ENCODE measurements around the gene EXOC1L. TPM values are rescaled to one million over a fixed set of nuclear protein-coding genes. Genes with fewer than 3 reads are reported as not detected.

Gene EXOC1L
- total RNA-seq, 4 donors from 2014 or later = not detected

DNA sequence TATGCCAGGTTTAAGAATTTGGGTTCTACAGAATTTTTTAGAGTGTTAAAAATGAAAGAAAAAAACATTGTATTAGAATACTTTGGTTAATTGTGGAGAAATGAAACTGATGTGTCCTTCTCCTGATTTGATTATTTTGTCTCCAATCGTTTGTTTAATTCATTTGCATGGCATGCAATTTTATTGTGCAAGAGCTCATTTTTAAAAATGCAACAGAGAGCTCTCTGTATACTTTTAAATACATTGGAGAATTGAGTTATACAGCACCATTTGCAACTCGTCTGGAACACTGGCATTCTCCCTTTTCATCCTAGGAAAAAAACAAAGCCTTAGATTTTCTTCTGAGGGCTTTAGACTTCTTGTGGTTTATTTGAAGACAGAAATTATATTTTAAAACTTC lies 689 bp downstream of the EXOC1L start:
- Histone ChIP-seq H3K36me3 (no peaks in the 10 kb centered on the region), H3K4me1 (peaks cover 0 to 9% (median 0%) of the 10 kb centered on the region in 4 donors), H3K4me3 (peak overlapping the region in 1 of 4 donors; percentile 8), H3K27ac (no peak overlapping the region), H3K27me3 (no peaks in the 10 kb centered on the region), H3K9me3 (no peaks in the 10 kb centered on the region)
- WGBS, 2 donors = 25 to 31% methylated on average over 2 of the region's 2 CpGs
- no peak for DNase-seq (ENCODE audit: low spot score in 2 of 2)
- no peak for TF ChIP-seq CTCF (IDR thresholded peaks at IDR 0.05)

DNA sequence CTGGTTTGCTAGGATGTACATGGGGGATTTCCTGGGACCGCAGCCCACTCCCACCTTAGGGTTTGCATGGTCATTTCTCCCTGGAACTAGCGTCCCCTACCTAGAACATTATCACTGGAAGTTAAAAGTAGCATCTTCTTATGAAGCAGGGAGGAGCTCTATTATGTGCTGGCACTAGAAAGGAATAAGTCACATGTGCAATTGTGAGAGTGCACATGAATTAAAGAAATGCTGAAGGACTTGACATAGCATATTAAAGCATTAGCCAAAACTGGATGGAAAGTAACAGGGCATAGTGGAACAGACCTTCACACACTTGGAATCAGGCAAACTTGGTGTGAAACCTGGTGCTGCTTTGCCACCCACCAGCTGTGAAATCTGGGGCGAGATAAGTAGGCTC lies 2.7 kb downstream of the EXOC1L start:
- Histone ChIP-seq H3K9me3 (no peaks in the 10 kb centered on the region), H3K27ac (no peak overlapping the region), H3K36me3 (no peaks in the 10 kb centered on the region), H3K27me3 (peaks cover 0 to 3% of the 10 kb centered on the region in 2 donors), H3K4me1 (peaks cover 0 to 9% (median 0%) of the 10 kb centered on the region in 4 donors), H3K4me3 (no peak overlapping the region)
- 87% methylated on average over 3 of the region's 3 CpGs for WGBS, 2 donors
- TF ChIP-seq POLR2A (IDR thresholded peaks at IDR 0.05) (no peak), EP300 (IDR thresholded peaks at IDR 0.05) (no peak), CTCF (IDR thresholded peaks at IDR 0.05) (no peak)
- no peak for DNase-seq (ENCODE audit: low spot score in 2 of 2)

- 56 to 57% methylated on average over 2 of the region's 2 CpGs for WGBS, 2 donors
- DNase-seq (ENCODE audit: low spot score in 2 of 2) = no peak
- Histone ChIP-seq H3K4me1 (peaks cover 0 to 2% (median 0%) of the 10 kb centered on the region in 4 donors), H3K4me3 (no peak overlapping the region), H3K9me3 (no peaks in the 10 kb centered on the region), H3K27ac (no peak overlapping the region), H3K27me3 (peaks cover 0 to 4% of the 10 kb centered on the region in 2 donors), H3K36me3 (no peaks in the 10 kb centered on the region)
- no peak for TF ChIP-seq CTCF (IDR thresholded peaks at IDR 0.05)
These were observed 5.3 kb downstream of the EXOC1L start for GRCh38 chr4:55824865-55825264.

- TF ChIP-seq EP300 (IDR thresholded peaks at IDR 0.05) (no peak), POLR2A (IDR thresholded peaks at IDR 0.05) (no peak), CTCF (IDR thresholded peaks at IDR 0.05) (no peak)
- Histone ChIP-seq H3K27me3 (peaks cover 0 to 4% of the 10 kb centered on the region in 2 donors), H3K27ac (no peak overlapping the region), H3K4me1 (no peaks in the 10 kb centered on the region), H3K9me3 (no peaks in the 10 kb centered on the region), H3K36me3 (no peaks in the 10 kb centered on the region), H3K4me3 (no peak overlapping the region)
- DNase-seq (ENCODE audit: low spot score in 2 of 2) = no peak
These were observed 7.4 kb downstream of the EXOC1L start for GRCh38 chr4:55826986-55827385.

DNA sequence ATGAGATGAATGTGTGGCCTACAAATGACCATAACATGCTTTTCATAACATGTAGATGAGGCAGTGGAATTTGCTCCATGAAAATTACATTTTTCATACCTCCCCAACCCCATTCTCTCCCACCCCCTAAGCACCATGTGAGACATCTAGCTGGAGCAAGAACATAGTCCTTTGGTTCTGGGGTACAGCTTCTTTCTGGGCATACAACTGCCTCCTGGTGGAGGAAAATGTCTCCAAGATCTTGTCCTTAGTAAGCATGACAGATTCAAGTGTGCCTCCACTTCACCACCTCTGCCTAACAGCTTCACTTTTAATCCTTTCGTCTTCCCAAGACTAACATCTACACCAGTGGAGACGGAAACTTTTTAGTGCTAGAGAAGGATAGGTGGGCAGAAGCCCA lies 8.0 kb downstream of the EXOC1L start:
- Histone ChIP-seq H3K36me3 (no peaks in the 10 kb centered on the region), H3K27me3 (peaks cover 0 to 4% of the 10 kb centered on the region in 2 donors), H3K4me1 (no peaks in the 10 kb centered on the region), H3K4me3 (no peak overlapping the region), H3K27ac (no peak overlapping the region), H3K9me3 (no peaks in the 10 kb centered on the region)
- 47 to 71% methylated on average over 2 of the region's 2 CpGs for WGBS, 2 donors
- no peak for DNase-seq (ENCODE audit: low spot score in 2 of 2)
- TF ChIP-seq EP300 (IDR thresholded peaks at IDR 0.05) = no peak
- no peak for TF ChIP-seq CTCF (IDR thresholded peaks at IDR 0.05)
- no peak for TF ChIP-seq POLR2A (IDR thresholded peaks at IDR 0.05)
